GM12878 (cell line): ENCODE data around the gene HYOU1. TPM values are rescaled to one million over a fixed set of nuclear protein-coding genes. Genes with fewer than 3 reads are reported as not detected.

ENCODE experiments used
- BMI1 ChIP-seq: fragments of 450-650 bp; IDR thresholded peaks from 2 replicates; pipeline ENCODE4 v1.6.1; 2016; ENCODE audit warnings: mild to moderate bottlenecking, moderate library complexity, borderline replicate concordance
- BRCA1 ChIP-seq: IDR thresholded peaks from 2 replicates; pipeline ENCODE4 v1.6.1; 2011; ENCODE audit warnings: low read depth, low read length, improper control_type of control experiment
- HCFC1 ChIP-seq: fragments of 150-350 bp; IDR thresholded peaks from 2 replicates; pipeline ENCODE4 v1.6.1; 2014; ENCODE audit warnings: low read length
- IKZF1 ChIP-seq: fragments of 450-650 bp; conservative IDR thresholded peaks from 2 replicates; pipeline ENCODE4 v1.6.1; 2017; ENCODE audit warnings: antibody characterized with exemption, mild to moderate bottlenecking
- IKZF2 ChIP-seq, 2 experiments: fragments of 450-650 bp; IDR thresholded peaks; 2 replicates each; pipeline ENCODE4 v1.6.1; 2017; ENCODE audit warnings: mild to moderate bottlenecking in 2 of 2, moderate library complexity in 2 of 2
- JUNB ChIP-seq: IDR thresholded peaks from 2 replicates; pipeline ENCODE4 v1.6.1; 2016; ENCODE audit warnings: antibody characterized with exemption, mild to moderate bottlenecking
- MEF2B ChIP-seq: fragments of 450-650 bp; IDR thresholded peaks from 2 replicates; pipeline ENCODE4 v1.6.1; 2018; ENCODE audit warnings: mild to moderate bottlenecking, moderate library complexity; ENCODE audit not compliant: partially characterized antibody, poor library complexity, severe bottlenecking
- MTA3 ChIP-seq: IDR thresholded peaks from 2 replicates; pipeline ENCODE4 v1.6.1; 2012; ENCODE audit warnings: low read length, inconsistent platforms, borderline replicate concordance
- NR2C1 ChIP-seq: fragments of 450-650 bp; IDR thresholded peaks from 2 replicates; pipeline ENCODE4 v1.6.1; 2017; ENCODE audit warnings: antibody characterized with exemption, mild to moderate bottlenecking, moderate library complexity
- POLR2AphosphoS5 ChIP-seq: IDR thresholded peaks from 2 replicates; pipeline ENCODE4 v1.6.1; 2011; ENCODE audit warnings: mild to moderate bottlenecking, low read length, inconsistent platforms
- YY1 ChIP-seq: IDR thresholded peaks from 2 replicates; pipeline ENCODE4 v1.6.1; 2011; ENCODE audit warnings: low read depth, mild to moderate bottlenecking, low read length
- polyA plus RNA-seq, 11 experiments: library from polyadenylated mRNA; depleted of rRNA in 4 of 11; unstranded in 6 of 11; stranded (reverse) in 5 of 11; fragments of >200 nt; fragmentation: Nextera tagmentation in 4 of 11; fragmentation: Illumina TruSeq in 1 of 11; extraction: Ambion mirVana in 4 of 11; extraction: Trizol in 1 of 11; gene quantifications; 1 replicate in 1 of 11; 2 replicates in 10 of 11; pipeline versions ENCODE4 v1.2.1 to v1.2.3, GENCODE V29; 2011 to 2016; ENCODE audit warnings: inconsistent platforms in 2 of 11, missing spikeins in 2 of 11, low read depth in 1 of 11
- total RNA-seq, 4 experiments: library from RNA; depleted of rRNA in 3 of 4; stranded (reverse); fragments of >200 nt in 3 of 4; fragmentation: Illumina TruSeq in 1 of 4; extraction: Trizol in 1 of 4; gene quantifications; 2 replicates each; pipeline versions ENCODE4 v1.2.1 to v1.2.3, GENCODE V29; 2013 to 2021
- TF ChIP-seq, protein P1 (sequence below): fragments of 450-650 bp; IDR thresholded peaks from 2 replicates; pipeline ENCODE4 v1.6.1; 2018; ENCODE audit warnings: mild to moderate bottlenecking, low read depth, moderate library complexity; ENCODE audit not compliant: partially characterized antibody
- TF ChIP-seq, protein P2 (sequence below): IDR thresholded peaks from 2 replicates; pipeline ENCODE4 v1.6.1; 2012; ENCODE audit warnings: low read depth, low read length, improper control_type of control experiment
- TF ChIP-seq, protein P3 (sequence below): fragments of 450-650 bp; IDR thresholded peaks from 2 replicates; pipeline ENCODE4 v1.6.1; 2016; ENCODE audit warnings: mild to moderate bottlenecking
- TF ChIP-seq, protein P4 (sequence below): IDR thresholded peaks from 2 replicates; pipeline ENCODE4 v1.6.1; 2012; ENCODE audit warnings: improper control_type of control experiment, low read depth, low read length; ENCODE audit not compliant: insufficient replicate concordance
- TF ChIP-seq, protein P5 (sequence below): fragments of 450-650 bp; IDR thresholded peaks from 2 replicates; pipeline ENCODE4 v1.6.1; 2016; ENCODE audit warnings: mild to moderate bottlenecking

The HYOU1 gene
- total and polyA plus RNA-seq, 10 of the 15 experiments (the other 5 are each of a cell fraction or from before 2014, with no cell fraction given): 15.4 to 157 (median 109) TPM

DNA sequence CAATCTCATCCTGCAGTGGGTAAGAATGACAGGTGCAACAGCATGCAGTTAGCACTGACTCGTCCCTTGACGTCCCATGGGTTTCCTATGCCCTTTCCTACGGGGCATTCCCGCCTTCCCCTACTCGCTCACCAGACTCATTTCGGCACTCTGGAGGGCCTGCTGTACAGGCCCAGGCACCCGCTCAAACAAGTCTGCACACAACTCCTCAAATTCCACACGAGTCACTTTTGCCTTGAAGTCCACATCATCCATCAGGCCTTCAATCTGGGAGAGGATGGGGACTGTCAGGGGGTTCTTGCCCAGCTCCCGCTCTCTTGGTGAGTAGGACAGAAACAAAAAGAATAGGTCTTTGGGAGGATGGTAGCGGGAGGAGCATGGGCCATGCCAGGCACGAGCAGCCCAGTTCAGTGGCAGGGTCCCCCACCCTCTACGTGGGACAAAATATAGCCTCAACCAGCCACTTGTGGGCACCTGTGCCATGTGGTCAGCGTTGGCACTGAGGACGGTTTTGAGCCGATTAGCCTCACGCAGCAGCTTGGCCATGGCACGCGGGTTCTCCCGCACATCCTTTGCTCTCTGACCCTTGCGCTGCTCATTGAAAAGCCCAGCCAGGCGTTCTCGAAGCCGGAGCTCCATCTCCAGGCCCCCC is 4.7 kb downstream of the HYOU1 start (continued):
- TF ChIP-seq, protein P1, sequence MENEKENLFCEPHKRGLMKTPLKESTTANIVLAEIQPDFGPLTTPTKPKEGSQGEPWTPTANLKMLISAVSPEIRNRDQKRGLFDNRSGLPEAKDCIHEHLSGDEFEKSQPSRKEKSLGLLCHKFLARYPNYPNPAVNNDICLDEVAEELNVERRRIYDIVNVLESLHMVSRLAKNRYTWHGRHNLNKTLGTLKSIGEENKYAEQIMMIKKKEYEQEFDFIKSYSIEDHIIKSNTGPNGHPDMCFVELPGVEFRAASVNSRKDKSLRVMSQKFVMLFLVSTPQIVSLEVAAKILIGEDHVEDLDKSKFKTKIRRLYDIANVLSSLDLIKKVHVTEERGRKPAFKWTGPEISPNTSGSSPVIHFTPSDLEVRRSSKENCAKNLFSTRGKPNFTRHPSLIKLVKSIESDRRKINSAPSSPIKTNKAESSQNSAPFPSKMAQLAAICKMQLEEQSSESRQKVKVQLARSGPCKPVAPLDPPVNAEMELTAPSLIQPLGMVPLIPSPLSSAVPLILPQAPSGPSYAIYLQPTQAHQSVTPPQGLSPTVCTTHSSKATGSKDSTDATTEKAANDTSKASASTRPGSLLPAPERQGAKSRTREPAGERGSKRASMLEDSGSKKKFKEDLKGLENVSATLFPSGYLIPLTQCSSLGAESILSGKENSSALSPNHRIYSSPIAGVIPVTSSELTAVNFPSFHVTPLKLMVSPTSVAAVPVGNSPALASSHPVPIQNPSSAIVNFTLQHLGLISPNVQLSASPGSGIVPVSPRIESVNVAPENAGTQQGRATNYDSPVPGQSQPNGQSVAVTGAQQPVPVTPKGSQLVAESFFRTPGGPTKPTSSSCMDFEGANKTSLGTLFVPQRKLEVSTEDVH: no peak
- TF ChIP-seq HCFC1 (no peak), YY1 (no peak), MEF2B (peak; percentile 24), IKZF1 (peak; percentile 47), IKZF2 (IDR thresholded peaks at IDR 0.05) (0 out of 4 replicates have a peak, but pooled peaks of 1 of the 2 experiments have one; percentile 20), NR2C1 (no peak), POLR2AphosphoS5 (no peak), BRCA1 (no peak), BMI1 (no peak), JUNB (no peak), MTA3 (no peak)
- TF ChIP-seq, protein P2, sequence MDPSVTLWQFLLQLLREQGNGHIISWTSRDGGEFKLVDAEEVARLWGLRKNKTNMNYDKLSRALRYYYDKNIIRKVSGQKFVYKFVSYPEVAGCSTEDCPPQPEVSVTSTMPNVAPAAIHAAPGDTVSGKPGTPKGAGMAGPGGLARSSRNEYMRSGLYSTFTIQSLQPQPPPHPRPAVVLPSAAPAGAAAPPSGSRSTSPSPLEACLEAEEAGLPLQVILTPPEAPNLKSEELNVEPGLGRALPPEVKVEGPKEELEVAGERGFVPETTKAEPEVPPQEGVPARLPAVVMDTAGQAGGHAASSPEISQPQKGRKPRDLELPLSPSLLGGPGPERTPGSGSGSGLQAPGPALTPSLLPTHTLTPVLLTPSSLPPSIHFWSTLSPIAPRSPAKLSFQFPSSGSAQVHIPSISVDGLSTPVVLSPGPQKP: no peak
- TF ChIP-seq, protein P3, sequence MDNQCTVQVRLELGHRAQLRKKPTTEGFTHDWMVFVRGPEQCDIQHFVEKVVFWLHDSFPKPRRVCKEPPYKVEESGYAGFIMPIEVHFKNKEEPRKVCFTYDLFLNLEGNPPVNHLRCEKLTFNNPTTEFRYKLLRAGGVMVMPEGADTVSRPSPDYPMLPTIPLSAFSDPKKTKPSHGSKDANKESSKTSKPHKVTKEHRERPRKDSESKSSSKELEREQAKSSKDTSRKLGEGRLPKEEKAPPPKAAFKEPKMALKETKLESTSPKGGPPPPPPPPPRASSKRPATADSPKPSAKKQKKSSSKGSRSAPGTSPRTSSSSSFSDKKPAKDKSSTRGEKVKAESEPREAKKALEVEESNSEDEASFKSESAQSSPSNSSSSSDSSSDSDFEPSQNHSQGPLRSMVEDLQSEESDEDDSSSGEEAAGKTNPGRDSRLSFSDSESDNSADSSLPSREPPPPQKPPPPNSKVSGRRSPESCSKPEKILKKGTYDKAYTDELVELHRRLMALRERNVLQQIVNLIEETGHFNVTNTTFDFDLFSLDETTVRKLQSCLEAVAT: no peak
- TF ChIP-seq, protein P4, sequence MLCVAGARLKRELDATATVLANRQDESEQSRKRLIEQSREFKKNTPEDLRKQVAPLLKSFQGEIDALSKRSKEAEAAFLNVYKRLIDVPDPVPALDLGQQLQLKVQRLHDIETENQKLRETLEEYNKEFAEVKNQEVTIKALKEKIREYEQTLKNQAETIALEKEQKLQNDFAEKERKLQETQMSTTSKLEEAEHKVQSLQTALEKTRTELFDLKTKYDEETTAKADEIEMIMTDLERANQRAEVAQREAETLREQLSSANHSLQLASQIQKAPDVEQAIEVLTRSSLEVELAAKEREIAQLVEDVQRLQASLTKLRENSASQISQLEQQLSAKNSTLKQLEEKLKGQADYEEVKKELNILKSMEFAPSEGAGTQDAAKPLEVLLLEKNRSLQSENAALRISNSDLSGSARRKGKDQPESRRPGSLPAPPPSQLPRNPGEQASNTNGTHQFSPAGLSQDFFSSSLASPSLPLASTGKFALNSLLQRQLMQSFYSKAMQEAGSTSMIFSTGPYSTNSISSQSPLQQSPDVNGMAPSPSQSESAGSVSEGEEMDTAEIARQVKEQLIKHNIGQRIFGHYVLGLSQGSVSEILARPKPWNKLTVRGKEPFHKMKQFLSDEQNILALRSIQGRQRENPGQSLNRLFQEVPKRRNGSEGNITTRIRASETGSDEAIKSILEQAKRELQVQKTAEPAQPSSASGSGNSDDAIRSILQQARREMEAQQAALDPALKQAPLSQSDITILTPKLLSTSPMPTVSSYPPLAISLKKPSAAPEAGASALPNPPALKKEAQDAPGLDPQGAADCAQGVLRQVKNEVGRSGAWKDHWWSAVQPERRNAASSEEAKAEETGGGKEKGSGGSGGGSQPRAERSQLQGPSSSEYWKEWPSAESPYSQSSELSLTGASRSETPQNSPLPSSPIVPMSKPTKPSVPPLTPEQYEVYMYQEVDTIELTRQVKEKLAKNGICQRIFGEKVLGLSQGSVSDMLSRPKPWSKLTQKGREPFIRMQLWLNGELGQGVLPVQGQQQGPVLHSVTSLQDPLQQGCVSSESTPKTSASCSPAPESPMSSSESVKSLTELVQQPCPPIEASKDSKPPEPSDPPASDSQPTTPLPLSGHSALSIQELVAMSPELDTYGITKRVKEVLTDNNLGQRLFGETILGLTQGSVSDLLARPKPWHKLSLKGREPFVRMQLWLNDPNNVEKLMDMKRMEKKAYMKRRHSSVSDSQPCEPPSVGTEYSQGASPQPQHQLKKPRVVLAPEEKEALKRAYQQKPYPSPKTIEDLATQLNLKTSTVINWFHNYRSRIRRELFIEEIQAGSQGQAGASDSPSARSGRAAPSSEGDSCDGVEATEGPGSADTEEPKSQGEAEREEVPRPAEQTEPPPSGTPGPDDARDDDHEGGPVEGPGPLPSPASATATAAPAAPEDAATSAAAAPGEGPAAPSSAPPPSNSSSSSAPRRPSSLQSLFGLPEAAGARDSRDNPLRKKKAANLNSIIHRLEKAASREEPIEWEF: no peak
- TF ChIP-seq, protein P5, sequence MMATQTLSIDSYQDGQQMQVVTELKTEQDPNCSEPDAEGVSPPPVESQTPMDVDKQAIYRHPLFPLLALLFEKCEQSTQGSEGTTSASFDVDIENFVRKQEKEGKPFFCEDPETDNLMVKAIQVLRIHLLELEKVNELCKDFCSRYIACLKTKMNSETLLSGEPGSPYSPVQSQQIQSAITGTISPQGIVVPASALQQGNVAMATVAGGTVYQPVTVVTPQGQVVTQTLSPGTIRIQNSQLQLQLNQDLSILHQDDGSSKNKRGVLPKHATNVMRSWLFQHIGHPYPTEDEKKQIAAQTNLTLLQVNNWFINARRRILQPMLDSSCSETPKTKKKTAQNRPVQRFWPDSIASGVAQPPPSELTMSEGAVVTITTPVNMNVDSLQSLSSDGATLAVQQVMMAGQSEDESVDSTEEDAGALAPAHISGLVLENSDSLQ: peak; percentile 56; the same call in 1 of the 2 replicates
